Measurements from ENCODE around the gene MYL5.

MYL5 gene

DNA sequence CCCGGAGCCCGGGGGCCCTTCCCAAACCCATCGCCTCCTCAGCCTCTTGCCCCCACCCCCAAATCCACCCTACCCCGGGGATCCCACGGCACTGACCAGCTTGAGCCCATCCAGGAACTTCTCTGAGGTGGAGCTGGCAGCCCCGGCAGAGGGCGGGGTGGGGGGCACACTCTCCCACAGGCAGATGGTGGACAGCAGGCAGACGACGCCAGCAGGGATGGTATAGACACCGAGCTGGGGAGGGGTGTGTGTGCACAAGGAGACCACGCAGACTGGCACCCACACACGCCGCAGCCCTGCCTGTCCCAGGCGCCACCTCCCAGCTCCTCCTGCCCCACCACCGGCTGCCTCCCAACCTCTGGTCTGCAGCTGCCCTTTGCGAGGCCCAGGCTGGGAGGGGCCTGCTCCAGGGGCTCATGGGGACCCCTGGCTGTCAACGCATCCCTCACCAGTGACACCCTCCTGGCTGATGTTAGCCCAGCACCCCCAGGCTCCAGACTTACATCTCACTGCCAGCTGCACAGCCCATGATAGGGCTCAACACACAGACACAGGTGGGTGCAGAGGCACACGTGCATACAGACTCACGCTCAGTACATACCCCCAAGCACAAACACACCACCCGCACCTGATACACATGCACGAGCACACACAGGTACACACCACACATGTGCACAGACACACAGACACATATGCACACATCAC lies 10.4 kb downstream of the MYL5 start:
- TF ChIP-seq, protein P1, sequence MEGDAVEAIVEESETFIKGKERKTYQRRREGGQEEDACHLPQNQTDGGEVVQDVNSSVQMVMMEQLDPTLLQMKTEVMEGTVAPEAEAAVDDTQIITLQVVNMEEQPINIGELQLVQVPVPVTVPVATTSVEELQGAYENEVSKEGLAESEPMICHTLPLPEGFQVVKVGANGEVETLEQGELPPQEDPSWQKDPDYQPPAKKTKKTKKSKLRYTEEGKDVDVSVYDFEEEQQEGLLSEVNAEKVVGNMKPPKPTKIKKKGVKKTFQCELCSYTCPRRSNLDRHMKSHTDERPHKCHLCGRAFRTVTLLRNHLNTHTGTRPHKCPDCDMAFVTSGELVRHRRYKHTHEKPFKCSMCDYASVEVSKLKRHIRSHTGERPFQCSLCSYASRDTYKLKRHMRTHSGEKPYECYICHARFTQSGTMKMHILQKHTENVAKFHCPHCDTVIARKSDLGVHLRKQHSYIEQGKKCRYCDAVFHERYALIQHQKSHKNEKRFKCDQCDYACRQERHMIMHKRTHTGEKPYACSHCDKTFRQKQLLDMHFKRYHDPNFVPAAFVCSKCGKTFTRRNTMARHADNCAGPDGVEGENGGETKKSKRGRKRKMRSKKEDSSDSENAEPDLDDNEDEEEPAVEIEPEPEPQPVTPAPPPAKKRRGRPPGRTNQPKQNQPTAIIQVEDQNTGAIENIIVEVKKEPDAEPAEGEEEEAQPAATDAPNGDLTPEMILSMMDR (IDR thresholded peaks at IDR 0.05; ENCODE audit: low read depth, low read length): no peak
- DNase-seq (ENCODE audit: low read depth in 2 of 2): no peak
- no peak overlapping the region for H3K4me3 ChIP-seq (replicated peaks in 1 of 2; ENCODE audit: low read depth in 2 of 2, low read length in 2 of 2)

DNA sequence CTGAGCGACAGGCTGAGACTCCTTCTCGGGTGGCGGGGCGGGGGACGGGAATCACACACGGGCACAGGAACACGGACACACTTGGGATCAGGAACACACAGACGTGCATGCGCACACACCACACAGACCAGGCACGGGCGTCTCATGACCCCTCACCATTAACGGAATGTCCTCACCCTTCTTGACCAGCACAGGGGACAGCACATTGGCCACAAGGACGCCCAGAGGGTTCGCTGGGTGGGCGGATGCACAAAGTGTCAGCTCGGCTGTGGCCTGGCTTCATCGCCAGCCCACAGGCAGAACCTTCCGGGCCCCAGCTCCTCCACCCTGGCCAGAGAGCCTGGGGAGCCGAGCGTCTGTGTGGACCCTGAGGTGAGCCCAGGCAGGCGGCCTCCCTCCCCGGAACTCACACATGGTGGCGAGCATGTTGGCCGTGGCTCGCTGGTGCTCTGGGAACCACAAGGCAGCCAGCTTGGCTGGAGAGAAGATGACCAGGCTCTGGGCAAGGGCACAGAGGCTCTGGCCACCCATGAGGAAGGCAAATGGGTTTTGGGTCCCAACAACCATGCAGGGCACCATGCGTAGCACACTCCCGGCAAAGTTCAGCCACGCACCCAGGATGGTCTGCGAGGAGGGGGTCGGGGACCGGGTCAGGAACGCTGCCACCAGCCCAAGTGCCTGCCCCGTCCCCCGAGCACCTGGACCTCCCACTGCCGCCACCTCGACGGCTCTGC lies 11.5 kb downstream of the MYL5 start:
- no peak overlapping the region for H3K4me3 ChIP-seq (replicated peaks in 1 of 2; ENCODE audit: low read depth in 2 of 2, low read length in 2 of 2)
- TF ChIP-seq, protein P1 (IDR thresholded peaks at IDR 0.05; ENCODE audit: low read depth, low read length): no peak
- no peak for DNase-seq (ENCODE audit: low read depth in 2 of 2)

DNA sequence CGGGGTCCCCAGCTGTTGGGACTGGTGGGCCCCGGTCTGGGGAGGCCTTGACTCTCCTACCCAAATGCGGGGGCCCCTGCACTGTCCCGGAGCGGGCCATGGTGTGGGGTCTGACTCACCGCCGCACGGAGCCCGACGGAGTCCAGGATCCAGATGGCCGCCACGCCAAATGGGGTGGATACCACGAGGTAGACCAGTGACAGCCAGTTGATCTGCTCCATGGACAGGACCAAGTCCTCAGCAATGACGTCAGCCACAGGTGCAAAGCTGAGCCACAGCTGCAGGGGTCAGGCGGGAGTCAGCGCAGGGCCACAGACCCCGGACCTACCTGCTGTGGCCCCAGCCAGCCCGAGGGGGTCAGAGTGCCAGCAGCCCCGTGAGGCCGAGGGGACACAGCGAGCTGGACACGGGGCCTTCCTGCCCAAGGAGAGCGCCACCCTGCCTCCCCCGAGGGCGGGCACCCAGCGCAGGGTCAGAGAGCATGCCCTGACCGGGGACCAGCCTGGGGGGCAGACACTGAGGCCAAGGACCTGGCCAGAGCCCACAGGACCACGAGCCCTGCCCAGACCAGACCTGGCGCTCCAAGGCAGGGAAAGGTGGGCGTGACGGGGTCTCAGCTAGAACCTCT lies 12.2 kb downstream of the MYL5 start:
- TF ChIP-seq, protein P1 (IDR thresholded peaks at IDR 0.05; ENCODE audit: low read depth, low read length): no peak
- H3K4me3 ChIP-seq (replicated peaks in 1 of 2; ENCODE audit: low read depth in 2 of 2, low read length in 2 of 2): no peak overlapping the region
- DNase-seq (ENCODE audit: low read depth in 2 of 2): no peak

DNA sequence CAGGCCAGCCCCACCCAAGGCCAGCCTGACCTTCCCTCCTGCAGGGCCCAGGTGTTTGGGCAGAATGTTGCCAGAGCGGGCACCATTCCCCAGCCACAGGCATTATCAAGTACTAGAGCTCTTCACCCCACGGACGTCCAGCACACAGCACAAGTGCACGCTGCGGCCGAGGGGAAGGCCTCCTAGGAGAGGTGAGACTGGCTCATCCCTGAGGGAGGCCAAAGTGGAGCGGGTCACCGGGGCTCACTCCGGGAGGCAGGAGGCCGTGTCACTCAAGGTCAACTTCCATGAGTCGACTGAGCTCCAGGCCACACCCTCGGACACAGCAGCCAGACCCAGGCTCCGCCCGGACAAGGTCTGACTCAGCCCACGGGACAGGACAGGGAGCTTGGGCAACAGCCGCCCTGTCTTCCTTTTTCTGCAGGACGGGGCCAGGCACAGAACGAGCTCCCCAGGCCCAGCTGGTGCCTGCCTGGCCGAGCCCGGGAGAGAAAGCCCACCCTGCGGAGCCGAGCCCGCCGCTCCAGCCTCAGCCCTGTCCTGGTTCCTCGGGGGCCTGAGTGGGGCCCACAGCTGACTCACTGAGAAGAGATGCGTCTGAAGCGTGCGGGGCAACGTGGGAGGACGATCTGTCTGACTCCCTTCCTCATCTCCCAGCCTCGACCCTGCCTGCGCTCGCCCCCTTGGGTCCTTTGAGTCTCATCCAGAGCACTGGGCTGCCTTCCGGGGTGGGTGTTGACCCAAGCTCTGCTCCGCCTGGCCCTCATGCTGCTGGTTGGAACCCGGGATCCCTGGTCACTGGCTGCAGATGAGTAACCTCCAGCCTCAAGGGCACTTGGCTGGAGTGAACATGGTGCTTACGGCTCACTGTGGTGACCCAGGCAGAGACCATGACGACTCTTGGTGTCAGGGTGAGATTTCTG lies 13.0 kb downstream of the MYL5 start:
- peak; percentile 89 to 95 for DNase-seq (ENCODE audit: low read depth in 2 of 2)
- TF ChIP-seq, protein P1 (IDR thresholded peaks at IDR 0.05; ENCODE audit: low read depth, low read length): no peak
- peak overlapping the region in 1 of 2 donors; percentile 38 for H3K4me3 ChIP-seq (replicated peaks in 1 of 2; ENCODE audit: low read depth in 2 of 2, low read length in 2 of 2)

DNA sequence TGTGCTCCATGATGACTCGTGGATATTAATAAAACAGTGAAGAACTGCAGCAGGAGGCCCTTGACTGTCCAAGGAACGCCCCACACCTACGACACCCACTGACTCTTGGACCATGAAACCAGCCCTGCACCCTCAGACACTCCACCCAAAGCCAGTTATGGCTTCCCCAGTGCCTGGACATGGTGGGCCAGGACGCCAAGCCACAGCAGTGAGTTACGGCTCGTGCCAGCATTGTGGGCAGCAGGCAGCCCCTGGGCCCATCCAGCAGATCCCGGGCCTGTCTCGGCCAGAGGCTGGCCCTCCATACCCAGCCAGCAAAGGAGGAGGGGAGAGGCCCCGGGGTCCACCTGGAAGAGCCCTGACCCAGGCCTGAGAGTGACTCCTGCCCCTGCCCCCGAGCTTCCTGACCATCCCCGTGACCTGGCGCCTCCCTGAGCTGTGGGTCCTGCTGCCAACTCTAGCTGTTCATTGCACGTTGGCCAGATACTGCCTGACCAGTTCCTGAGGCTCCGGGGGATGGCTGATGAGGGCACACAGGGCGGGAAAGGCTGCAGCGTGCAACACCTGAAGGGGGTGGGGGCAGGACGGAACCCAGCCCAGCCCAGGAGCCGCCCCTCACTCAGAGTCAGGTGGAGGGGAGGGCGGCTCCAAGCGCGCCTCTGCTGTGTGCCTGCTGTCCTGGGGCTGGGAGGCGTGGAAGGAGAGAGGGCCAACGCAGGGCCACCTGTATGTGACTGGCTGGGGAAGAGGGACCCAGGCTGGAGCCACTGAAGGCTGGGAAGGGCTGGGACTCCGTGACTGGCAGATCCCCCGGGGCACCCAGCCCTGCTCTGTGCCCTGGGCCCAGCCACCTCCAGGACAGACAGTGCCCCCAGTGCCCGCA lies 13.9 kb downstream of the MYL5 start:
- H3K4me3 ChIP-seq (replicated peaks in 1 of 2; ENCODE audit: low read depth in 2 of 2, low read length in 2 of 2): peak overlapping the region; percentile 37 to 47
- DNase-seq (ENCODE audit: low read depth in 2 of 2): no peak

More for the DNA sequence above, 13.9 kb downstream of the MYL5 start:
- TF ChIP-seq, protein P1 (IDR thresholded peaks at IDR 0.05; ENCODE audit: low read depth, low read length): no peak
